Thoracic aorta (tissue), 2 donors: ENCODE results near the gene CYREN. TPM values are rescaled to one million over a fixed set of nuclear protein-coding genes. Genes with fewer than 3 reads are reported as not detected.

Experiments
- ATAC-seq: fragments of 150-250 bp; one replicate; pipeline ENCODE4 v1.8.0; 2017; ENCODE audit warnings: low read depth; ENCODE audit not compliant: insufficient number of reproducible peaks, low FRiP score
- DNase-seq: peaks from one replicate; pipeline ENCODE4 v3.0.0-alpha.2; 2020; ENCODE audit warnings: low spot score
- H3K27ac ChIP-seq, 2 donors: fragments of 200-600 bp; sonication (generic); 1 replicate in 1 of 2; 2 replicates in 1 of 2; pipeline ENCODE4 v1.5.1; 2016; ENCODE audit warnings: mild to moderate bottlenecking in 2 of 2, moderate library complexity in 2 of 2
- H3K27me3 ChIP-seq: fragments of 200-600 bp; sonication (generic); replicated peaks from 2 replicates; pipeline ENCODE4 v1.6.0; 2016; ENCODE audit warnings: mild to moderate bottlenecking; ENCODE audit not compliant: insufficient read depth
- H3K36me3 ChIP-seq: fragments of 200-600 bp; sonication (generic); one replicate; pipeline ENCODE4 v1.5.1; 2016
- H3K4me1 ChIP-seq, 2 donors: fragments of 200-600 bp; sonication (generic); 1 replicate in 1 of 2; 2 replicates in 1 of 2; pipeline versions ENCODE4 v1.5.1 to v1.6.0; 2016; ENCODE audit warnings: low read depth in 2 of 2, mild to moderate bottlenecking in 1 of 2; ENCODE audit not compliant: control insufficient read depth in 1 of 2
- H3K4me3 ChIP-seq: fragments of 200-600 bp; sonication (generic); 2 replicates; pipeline ENCODE4 v1.5.1; 2016; ENCODE audit warnings: mild to moderate bottlenecking
- H3K9me3 ChIP-seq: fragments of 200-600 bp; sonication (generic); 2 replicates; pipeline ENCODE4 v1.5.1; 2016
- total RNA-seq, 2 donors: library from RNA; depleted of rRNA; stranded (reverse); fragments of >200 nt; gene quantifications; one replicate each; pipeline versions ENCODE4 v1.1.0 to v1.2.3, GENCODE V29; 2016
- TF ChIP-seq, protein P1 (sequence below): fragments of 200-600 bp; sonication (generic); IDR thresholded peaks from one replicate; pipeline ENCODE4 v1.5.1; 2019; ENCODE audit warnings: antibody characterized with exemption

CYREN gene
- total RNA-seq, 2 donors from 2014 or later, result 37.6 to 54.1 TPM

DNA sequence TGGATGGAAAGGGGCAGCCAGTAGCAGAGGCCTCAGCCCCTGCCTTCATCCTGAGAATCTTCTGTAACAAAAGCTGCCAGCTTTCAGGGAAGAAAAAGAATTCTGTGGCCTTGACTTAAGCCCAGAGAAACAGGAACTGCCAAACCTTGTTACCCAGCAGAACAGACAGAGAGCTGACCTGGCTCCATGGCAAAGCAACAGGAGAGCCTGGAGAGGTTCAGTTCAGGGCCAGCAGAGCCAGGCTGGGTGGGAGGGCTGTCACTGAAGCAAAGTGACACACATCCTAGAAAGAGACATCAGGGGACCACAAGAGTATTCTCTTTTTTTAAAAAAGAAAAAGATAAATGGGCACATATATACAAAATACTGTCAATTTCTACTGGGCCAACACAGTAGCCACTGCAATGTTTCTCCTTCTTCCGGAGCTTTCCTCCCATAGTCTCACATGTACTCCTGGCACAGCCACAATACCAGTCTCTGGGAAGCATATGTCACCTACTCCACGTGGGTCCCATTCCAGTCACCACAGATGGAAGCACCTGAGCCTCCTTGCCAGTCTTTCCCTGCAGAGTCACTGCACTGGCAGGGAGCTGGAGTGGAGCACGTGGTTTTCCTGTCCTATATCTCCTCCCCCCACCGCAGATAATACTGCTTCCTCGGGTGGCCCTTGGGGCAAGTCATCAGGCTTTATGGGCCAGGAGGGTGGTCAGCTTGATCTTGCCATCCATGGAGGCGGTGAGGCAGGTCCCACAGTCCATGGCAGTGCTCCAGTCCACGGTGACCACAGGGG, 15.2 kb upstream of the CYREN start:
- ATAC-seq (no peak), DNase-seq (no peak)
- Histone ChIP-seq H3K27ac (no peak overlapping the region), H3K27me3 (no peaks in the 10 kb centered on the region), H3K9me3 (peaks cover 21% of the 10 kb centered on the region), H3K4me1 (no peaks in the 10 kb centered on the region), H3K4me3 (no peak overlapping the region), H3K36me3 (peaks cover 56% of the 10 kb centered on the region)
- TF ChIP-seq, protein P1, sequence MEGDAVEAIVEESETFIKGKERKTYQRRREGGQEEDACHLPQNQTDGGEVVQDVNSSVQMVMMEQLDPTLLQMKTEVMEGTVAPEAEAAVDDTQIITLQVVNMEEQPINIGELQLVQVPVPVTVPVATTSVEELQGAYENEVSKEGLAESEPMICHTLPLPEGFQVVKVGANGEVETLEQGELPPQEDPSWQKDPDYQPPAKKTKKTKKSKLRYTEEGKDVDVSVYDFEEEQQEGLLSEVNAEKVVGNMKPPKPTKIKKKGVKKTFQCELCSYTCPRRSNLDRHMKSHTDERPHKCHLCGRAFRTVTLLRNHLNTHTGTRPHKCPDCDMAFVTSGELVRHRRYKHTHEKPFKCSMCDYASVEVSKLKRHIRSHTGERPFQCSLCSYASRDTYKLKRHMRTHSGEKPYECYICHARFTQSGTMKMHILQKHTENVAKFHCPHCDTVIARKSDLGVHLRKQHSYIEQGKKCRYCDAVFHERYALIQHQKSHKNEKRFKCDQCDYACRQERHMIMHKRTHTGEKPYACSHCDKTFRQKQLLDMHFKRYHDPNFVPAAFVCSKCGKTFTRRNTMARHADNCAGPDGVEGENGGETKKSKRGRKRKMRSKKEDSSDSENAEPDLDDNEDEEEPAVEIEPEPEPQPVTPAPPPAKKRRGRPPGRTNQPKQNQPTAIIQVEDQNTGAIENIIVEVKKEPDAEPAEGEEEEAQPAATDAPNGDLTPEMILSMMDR, result no peak

DNA sequence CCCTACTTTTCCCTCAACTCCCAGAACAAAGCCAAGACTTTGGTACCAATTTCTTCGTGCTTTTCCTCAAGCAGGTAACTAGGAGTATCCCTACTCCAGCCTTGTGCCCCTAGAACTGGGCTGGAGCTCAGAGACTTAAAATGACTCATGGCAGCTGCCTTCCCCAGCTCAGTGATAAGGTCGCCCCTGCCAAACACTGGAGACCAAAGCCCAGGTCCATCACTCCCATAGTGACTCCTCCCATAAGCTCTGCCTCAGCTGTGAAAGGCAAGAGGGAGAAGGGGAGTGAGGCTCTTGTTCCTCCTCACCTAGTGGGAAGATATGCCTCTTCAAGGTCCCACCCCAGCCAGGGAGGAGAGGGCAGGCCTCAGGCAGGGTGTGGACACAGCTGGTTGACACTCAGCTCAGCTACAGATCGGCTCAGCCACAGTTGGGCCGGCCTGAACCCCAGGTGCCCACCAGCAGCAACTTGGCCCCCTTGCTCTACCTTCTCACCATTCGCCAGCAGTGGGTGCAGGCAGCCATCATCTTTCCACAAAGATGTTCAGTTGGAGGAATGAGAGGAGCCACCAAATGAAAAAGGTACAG, 13.8 kb upstream of the CYREN start:
- no peak for ATAC-seq
- no peak for DNase-seq
- peaks cover 56% of the 10 kb centered on the region for H3K36me3 ChIP-seq

GRCh38 chr7:135183478-135183877, 13.0 kb upstream of the CYREN start:
- H3K4me1 ChIP-seq, result no peaks in the 10 kb centered on the region
- H3K9me3 ChIP-seq, result peaks cover 27% of the 10 kb centered on the region
- H3K36me3 ChIP-seq, result peaks cover 48% of the 10 kb centered on the region
- no peak overlapping the region for H3K27ac ChIP-seq
- TF ChIP-seq, protein P1, result no peak
- no peaks in the 10 kb centered on the region for H3K27me3 ChIP-seq
- H3K4me3 ChIP-seq, result no peak overlapping the region
- ATAC-seq (no peak), DNase-seq (no peak)

More for the DNA sequence above, 13.8 kb upstream of the CYREN start:
- H3K4me1 ChIP-seq, result no peaks in the 10 kb centered on the region
- peaks cover 27% of the 10 kb centered on the region for H3K9me3 ChIP-seq
- H3K27ac ChIP-seq, result no peak overlapping the region
- no peaks in the 10 kb centered on the region for H3K27me3 ChIP-seq
- TF ChIP-seq, protein P1, result no peak
- H3K4me3 ChIP-seq, result no peak overlapping the region

- DNase-seq (no peak), ATAC-seq (no peak)
- peaks cover 27% of the 10 kb centered on the region for H3K9me3 ChIP-seq
- no peak overlapping the region for H3K4me3 ChIP-seq
- H3K27ac ChIP-seq, result no peak overlapping the region
- TF ChIP-seq, protein P1, result no peak
- no peaks in the 10 kb centered on the region for H3K4me1 ChIP-seq
- H3K36me3 ChIP-seq, result peaks cover 39% of the 10 kb centered on the region
- no peaks in the 10 kb centered on the region for H3K27me3 ChIP-seq
Measured at GRCh38 chr7:135181929-135182678, 11.6 kb upstream of the CYREN start.

DNA sequence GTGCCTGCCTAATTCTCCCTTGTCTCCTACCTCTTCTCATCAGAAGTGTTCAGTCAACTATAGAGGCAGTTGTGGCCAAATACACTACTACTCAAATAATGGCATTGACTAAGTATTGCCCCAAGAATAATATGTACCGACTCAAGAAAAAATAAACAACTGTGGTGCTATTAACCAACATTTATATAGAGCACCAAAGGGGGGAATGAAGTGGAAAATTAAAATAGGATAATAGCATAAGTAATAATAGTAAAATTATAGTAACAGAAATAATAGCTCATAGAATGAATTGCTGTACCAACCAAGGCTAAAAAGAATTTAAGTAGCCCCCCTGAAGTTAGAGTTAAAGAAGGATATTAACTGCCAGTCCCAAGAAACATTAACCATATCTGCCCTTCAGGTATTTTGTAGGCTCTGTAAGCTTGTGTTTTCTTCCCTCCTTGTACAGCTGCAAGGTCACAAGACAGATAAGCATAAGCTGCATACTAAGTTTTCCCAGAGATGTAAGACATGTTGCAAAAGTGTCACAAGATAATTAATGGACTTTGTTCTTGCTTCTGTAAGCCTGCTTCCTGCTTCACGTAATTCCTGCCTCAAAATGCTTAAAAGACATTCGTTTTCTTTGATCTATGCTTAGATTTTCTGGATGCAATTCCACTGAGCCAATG, 10.9 kb upstream of the CYREN start:
- ATAC-seq (no peak), DNase-seq (no peak)
- Histone ChIP-seq H3K9me3 (peaks cover 27% of the 10 kb centered on the region), H3K27me3 (no peaks in the 10 kb centered on the region), H3K36me3 (peaks cover 31% of the 10 kb centered on the region), H3K4me3 (no peak overlapping the region), H3K4me1 (no peaks in the 10 kb centered on the region), H3K27ac (no peak overlapping the region)
- TF ChIP-seq, protein P1, result no peak
